HG02759 (cell line): ENCODE data around the gene ZNF143.
"Not testable (repeated sequence)": the region's sequence is repeated elsewhere in the genome, so short reads cannot be mapped to it uniquely, and the experiment has no call there.

Experiments
- ATAC-seq: cut with Tn5 transposase; IDR thresholded peaks from one replicate; pipeline ENCODE4 v1.9.1; 2021; ENCODE audit warnings: mild to moderate bottlenecking, moderate library complexity; ENCODE audit not compliant: unreplicated experiment

ZNF143 gene

DNA sequence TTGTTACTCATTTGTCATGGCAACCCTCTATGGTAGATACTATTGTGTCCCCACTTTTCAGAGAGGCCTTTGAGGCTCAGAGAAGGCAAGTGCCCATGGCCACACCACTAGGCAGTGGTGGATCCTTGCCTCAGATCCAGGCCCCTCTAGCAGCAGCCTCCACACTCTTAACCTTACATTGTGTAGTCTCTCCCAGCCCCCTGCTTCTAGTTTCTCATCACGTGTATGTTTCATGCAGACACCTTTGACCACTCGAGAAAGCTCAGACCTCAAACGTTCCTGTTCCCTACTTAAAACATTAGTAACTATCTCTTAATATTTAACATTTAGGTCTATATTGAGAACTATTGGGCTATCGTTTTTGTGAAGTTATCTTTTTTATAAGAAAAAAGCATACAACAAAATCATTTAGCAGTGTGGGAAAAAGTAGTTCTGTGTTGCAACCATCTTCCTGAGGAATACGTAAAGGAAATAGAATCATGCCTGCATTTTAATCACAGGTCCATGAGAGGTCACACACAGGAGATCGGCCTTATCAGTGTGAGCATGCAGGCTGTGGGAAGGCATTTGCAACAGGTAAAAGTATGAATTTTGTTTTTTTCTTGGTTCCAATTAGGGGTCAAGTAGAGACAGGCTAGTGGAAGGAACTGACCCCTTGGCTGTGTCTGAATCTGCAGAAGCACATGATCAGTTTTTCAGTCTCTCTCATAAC is 35.1 kb downstream of the ZNF143 start:
- ATAC-seq, result no peak

DNA sequence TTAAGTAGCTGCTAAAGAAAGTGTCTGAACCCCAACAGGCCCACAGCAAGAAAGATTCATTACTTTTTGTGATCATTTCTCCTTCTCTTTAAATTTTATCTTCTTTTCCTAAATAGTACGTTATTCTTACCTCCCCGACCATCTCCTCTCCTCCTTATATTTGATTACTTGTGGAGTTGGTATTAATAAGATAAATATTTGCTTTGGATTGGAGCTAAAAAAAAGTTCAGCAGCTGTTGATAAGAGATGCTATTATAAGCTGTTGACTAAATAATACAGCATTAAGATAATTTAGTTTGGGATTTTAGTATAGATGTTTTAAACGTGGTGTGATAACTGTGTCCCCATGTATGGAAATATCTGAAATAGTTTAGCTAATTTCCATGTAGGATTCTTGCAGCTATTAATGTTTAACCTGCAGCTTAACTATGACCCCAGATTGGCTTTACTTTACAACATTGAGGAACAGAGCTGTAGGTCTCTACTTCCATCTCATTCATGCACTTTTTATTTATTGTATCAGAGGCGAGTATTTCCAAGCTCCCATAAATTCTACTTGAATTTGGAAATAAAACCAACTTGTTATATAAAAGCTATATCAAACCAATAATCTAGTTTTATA is 37.8 kb downstream of the ZNF143 start:
- no peak for ATAC-seq

DNA sequence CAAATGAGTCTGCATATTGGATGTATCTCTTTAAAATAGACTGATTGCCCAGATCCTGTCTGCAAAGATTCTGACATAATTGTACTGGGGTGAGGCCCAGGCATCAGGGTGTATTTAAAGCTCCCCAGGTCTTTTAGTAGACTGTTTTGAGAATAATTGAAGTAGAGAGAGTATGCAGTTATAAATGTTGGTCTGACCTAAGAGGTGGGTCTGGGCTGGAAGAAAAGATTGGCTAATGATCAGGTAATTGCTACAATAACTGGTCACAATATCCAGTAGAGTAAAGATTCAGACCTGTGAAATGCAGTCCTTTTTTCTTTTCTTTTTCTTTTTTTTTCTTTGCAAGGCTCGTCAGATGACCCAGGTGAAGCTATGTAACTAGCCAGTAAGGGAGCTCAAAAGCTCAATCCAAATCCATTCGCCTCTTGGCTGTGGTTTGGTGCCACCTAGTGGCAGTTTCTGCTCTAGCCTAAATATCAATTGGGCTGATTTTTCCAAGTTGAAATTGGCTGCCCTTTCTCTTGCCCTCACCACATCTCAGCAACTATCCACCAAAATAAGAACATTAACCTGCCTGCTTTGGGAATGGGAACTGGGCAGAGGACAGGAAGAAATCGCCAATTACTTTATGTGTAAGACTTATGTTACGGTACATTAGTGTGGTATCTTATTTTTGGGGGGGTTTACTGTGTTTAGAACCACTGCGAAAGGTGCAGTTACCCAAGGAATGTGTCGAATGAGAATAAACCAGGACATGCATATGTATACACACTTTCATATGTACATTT is 45.9 kb downstream of the ZNF143 start:
- no peak for ATAC-seq

DNA sequence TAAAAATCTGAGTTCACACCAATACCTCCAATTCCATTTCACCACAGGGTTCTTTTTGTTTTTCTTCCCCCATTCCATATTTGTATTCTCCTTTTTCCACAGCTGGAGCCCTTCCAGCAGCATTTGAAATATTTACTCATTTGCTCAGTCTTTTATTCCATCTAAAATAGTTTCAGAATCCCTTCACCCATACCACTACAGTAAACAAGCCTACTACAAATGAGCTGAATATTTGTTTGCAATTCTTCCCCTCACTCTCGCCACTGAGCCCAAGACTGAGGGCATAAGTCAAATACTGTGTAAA is 46.4 kb downstream of the ZNF143 start:
- ATAC-seq, result no peak

DNA sequence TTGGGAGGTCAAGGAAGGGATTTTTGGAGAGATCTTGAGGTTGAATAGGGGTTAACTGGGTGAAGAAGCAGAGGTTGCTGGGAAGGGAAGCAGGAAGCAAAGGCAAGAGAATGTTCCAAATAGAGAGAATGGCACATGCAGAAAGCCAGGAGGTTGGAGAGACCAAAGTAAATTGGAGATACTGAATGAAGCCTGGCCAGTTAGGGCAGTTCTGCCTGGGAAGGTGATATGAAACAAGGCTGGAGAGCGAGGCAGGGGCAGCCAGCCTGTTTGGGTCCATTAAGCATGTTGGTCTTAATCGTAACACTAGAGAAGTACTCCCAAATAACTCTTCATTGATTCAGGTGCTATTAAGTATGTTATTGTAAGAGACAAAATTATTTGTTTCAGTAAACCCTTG is 48.2 kb downstream of the ZNF143 start:
- ATAC-seq, result no peak

DNA sequence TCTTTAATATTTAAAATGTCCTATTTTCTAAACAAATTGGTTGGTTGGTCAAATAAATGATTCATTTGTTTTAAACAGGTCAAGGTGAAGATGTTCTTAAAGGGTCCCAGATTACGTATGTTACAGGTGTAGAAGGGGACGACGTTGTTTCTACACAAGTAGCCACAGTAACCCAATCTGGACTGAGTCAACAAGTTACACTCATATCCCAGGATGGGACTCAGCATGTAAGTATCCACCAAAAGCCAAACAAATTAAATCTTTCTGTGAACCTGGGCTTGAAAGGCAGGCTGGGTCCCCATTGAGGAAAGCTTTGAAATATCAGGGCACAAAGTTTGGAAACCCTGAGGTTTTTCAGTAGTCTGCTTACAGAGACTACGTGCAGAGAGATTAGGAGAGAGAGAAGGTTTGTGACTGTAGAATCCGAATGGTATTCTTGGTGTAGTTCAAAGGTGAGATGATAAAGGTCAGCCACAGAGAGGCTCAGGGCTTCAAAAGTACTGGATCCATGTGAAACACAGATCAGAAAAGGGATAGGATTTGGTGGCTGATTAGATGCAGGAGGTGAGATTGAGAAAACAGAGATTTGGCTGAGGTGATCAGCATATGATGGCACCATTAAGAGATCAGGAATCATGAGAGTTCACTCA is 51.7 kb downstream of the ZNF143 start:
- no peak for ATAC-seq

DNA sequence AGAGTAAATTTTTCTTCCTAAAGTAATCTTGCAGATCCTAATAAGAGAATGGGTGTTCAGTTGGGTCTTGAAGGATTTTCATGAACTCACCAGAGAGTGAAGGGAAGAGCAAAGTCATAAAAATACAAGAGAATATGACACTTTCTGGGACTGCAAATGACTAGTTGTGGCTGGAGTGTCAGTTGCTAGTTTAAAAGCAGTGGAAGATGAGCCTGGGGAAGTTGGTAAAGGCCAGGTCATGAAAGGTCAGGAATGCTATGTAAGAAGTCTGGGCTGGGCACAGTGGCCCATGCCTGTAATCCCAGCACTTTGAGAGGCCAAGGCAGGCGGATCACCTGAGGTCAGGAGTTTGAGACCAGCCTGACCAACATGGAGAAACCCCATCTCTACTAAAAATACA is 53.8 kb downstream of the ZNF143 start:
- ATAC-seq, result not testable (repeated sequence)

DNA sequence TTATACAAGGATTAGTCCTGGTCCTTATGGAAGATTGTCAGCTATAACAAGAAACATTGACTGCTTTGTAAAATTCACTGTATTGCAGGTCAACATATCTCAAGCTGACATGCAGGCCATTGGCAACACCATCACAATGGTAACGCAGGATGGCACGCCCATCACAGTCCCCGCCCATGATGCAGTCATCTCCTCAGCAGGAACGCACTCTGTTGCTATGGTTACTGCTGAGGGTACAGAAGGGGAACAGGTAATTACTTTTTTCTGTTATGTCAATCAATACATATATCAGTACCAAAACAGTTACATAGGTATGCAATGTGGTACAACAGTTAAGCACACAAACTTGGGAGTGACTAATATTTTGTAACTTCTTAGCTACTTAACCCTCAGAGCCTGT is 55.3 kb downstream of the ZNF143 start:
- ATAC-seq, result no peak

DNA sequence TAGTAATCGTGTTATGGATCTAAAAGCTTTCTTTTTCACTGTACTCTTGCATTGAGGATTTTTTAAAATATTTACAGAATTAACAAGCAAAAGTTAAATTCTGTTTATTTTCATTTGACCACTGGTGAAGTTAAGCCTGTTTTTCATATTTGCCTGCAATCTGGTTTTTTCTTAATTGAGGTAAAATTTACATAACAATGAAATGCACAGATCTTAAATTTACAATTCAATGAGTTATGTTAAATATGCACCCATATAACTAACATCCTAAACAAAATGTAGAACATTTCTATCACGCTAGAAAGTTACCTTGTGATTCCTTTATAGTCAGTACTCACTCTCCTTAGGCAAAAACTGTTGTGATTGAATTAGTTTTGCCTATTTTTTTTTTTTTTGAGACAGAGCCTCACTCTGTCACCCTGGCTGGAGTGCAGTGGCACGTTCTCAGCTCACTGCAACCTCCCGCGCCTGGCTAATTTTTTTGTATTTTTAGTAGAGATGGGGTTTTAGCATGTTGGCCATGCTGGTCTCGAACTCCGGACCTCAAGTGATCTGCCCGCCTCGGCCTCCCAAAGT is 58.1 kb downstream of the ZNF143 start:
- ATAC-seq, result no peak

DNA sequence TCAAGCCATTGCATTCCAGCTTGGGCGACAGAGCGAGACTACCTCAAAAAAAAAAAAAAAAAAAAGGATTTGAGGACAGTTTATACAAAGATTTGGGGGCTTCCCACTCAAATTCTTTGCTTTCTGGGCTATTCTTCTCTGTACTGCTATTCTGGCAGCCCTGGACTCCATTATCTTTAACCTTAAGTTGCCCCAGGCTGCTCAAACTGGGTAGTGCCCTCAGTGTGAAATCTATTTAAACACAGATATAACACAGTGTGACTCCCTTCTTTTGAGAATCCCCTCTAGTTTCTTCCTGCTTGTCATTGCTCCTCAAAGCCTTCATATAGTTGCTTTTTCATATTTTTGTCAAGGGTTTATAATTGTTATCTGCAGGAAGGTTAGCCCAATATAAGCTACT is 63.2 kb downstream of the ZNF143 start:
- ATAC-seq, result no peak

DNA sequence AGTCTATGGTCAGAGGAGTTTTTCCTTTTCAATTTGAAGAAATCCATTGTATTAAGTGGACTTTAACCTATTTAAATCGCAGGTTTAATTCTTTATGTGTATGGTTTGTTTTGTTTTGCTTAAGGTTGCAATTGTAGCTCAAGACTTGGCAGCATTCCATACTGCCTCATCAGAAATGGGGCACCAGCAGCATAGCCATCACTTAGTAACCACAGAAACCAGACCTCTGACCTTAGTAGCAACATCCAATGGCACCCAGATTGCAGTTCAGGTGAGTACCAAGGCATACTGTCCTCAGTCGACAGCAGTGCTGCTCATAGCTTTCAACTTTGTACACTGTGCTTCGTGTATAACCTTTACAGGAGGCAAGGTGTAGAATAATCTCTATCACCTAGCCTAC is 64.3 kb downstream of the ZNF143 start:
- no peak for ATAC-seq

DNA sequence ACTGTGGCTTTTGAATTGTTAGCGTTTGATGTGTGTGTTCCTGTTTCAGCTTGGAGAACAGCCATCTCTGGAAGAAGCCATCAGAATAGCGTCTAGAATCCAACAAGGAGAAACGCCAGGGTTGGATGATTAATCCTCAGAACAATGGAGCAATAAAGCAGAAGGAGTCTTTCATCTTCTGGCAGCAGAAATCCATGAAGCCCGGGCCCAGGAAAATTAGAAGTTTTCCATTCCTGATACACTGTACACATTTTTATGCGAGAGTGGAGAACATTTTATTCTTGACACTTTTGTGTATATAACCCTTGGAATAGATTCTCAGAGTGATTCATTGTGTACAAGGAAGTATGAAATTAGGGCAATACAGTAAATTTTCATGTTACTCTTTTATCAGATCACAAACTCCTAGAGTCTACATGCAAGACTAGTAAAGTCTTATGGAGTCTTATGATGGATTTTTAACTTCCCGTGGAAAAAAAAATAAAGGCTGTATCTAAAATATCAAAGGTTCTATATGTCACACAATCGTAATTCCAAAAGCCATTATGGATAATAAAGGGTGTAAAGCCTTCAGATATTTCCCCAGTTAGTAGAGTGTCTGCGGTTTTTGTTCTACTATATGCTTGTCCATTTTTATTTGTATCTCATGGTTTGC is 66.8 kb downstream of the ZNF143 start:
- ATAC-seq, result no peak

DNA sequence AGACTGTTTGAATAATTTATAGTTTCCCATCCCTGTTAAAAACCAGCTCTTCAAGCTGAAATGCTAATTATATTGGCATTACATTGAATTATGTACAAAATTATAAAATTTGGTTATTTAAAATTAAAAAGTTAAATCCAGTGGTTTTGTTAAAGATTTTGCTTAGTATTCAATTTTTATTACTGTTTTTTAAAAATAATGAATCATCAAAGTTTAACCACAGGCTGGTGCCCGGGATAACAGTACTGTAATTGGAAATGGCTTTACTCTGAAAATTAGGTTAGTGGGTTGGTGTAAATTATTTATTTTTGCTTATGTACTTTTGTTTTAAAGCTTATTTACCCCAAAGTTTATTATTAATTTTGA is 67.3 kb downstream of the ZNF143 start:
- no peak for ATAC-seq

DNA sequence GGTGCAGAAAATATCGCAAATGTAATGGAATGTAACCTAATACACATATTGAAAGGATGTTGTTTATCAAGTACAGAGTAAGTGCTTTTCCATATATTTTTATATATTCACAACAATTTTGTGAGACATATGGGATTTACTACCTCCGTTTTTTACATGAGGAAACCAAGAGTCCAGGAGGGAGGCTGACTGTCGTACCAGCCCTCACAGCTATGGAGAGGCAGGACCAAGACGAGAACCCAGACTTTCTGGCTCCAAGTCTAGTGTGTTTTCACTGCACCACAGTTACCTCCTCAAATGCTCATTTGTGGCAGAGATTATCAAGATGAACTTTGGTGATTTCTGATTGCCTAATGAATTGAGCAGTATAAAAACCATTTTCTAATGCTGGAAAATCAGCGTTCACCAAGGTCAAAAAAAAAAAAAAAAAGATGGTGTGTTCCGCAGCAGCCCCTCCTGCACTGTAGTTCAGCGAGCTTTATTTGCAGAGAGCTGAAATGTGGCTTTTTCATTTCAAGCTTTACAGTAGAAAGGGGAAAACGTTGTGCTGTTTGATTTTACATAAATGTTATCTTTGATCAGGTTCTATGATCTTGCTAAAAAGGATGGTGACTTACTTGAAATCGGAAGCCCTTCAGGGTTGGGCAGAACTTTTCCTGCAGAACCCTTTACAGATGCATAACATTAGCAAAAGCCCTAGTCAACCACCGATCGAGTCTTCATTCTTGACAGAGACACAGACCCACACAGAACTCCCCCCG is 67.9 kb downstream of the ZNF143 start:
- ATAC-seq, result no peak

DNA sequence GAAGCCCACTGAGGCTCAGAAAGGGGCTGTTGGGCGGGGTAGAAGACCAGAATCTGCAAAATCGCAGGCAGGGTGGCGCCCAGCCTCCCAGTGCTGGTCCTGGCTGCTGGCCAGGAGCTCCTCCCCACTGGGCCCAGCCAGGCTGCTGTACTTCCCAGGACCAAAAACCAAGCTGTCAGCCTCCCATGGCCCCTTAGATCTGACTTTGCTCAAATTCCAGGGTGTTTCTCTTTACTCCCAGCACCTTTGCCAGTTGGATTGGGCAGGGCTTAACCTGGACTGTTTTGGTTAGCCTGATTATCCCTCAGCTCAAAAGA is 68.5 kb downstream of the ZNF143 start:
- no peak for ATAC-seq

DNA sequence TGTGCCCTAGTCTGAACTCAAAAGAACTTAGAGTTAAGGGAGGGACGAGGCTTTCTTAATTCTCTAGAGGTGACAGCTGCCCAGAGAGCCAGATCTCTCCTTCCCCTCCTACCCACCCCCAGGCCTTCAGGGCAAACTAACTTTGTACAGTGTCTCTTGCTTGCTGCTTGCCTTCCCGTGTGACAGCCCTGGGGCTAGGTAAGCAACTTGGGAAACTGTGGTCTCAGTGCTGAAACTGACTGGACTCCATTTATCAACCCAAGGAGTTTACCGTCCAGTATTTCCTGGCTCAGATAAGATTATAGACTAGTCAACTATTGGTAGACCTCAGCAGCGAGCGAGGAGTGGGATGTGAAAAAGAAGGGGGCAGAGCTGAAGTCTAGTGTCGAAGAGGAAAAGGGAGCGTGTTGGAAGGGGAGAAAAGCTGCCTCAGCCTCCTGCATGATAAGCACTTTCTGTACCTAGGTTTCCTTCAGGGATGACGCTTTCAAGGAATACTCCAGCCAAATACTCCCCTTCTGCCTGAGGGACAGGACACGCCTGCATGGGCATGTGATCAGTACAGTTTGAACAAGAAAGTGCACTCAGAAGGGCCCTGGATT is 69.3 kb downstream of the ZNF143 start:
- ATAC-seq, result no peak

DNA sequence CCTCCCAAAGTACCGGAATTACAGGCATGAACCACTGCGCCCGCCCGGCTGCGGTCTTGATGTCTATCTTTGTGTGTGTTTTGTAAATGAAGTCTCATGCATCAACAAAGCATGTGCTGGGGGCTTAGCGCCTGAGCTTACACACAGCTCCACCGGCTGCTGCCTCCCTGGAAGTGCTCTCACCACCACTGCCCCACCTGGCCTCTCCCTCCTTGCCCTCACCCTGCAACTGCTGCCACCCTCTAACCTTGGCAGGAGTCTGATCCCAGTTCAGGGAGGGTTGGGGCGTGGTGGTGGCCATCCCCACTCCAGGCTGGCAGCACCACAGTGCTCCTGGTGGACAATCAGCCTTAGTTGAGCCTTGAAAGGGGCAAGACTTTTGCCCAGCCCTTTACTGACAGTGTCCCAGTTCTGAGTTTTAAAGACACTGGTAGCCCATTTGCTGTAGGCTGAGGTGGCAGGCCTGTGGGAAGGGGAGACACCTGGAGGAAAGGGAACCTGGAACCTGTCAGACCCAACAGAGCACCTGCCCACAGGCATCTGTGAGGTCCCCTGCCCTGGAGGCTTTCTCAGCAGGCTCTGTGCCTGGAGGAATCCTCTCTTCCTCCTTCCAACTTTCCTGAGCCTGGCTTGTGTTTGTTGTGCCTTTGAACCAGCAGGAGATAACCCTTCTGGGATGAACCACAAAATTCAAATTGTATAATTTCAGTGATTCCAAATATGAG is 70.3 kb downstream of the ZNF143 start:
- ATAC-seq, result no peak

DNA sequence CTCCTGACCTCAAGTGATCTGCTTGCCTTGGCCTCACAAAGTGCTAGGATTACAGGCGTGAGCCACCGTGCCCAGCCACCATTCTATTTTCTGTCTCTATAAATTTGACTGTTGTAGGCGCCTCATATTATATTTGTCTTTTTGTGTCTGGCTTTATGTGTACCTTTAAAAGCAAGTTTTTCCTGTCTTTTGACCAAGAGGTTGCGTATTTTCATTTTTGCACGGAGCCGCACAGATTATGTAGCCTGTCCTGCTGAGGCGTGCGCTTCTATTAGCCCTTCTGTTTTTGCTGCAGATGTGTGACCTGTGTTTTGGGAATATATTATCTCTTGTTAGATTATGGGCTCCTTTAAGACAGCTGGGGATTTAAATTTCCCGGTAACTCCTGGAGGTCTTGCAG is 72.2 kb downstream of the ZNF143 start:
- no peak for ATAC-seq

DNA sequence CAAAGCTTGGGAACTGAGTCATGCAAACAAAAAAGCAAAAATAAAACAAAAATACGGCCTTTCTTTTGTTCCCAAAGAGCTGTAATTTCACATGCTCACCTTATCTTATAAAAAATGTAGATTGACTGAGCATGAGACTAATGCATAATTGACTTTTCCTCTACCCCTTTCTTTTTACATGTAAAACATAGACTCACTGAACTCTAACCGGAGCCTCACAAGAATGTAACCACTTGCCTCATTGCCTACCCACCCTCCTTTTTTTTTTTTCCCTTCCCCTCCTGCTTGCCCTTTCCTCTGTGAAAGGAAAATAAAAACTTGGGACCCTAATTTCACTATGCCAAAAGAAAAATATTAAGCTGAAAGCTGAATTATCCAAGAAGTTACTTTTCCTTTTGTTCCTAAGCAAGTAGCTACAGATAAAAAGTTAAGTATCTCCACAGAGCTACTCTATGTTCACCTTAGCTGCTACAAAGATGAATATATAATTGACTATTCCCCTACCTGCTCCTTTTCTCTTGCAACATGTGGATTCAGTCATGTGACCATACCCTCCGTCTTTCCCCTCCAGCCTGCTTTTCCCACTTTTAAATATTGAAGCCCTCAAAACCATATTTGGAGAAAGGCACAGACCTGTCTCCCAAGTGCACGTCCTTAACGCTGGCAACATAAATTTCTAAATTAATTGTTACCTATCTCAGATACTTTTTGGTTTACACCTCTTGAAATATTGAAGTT is 73.1 kb downstream of the ZNF143 start:
- ATAC-seq, result no peak
